GM15510 (cell line): ENCODE results near the gene GNLY.

Experiments
- POLR2A ChIP-seq: IDR thresholded peaks from 3 replicates; pipeline ENCODE4 v1.6.1; 2011; ENCODE audit warnings: borderline replicate concordance; ENCODE audit not compliant: insufficient read length; ENCODE audit errors: extremely low read depth

Gene GNLY

GRCh38 chr2:85661139-85661858, 32.9 kb upstream of the GNLY start:
- no peak for TF ChIP-seq POLR2A

DNA sequence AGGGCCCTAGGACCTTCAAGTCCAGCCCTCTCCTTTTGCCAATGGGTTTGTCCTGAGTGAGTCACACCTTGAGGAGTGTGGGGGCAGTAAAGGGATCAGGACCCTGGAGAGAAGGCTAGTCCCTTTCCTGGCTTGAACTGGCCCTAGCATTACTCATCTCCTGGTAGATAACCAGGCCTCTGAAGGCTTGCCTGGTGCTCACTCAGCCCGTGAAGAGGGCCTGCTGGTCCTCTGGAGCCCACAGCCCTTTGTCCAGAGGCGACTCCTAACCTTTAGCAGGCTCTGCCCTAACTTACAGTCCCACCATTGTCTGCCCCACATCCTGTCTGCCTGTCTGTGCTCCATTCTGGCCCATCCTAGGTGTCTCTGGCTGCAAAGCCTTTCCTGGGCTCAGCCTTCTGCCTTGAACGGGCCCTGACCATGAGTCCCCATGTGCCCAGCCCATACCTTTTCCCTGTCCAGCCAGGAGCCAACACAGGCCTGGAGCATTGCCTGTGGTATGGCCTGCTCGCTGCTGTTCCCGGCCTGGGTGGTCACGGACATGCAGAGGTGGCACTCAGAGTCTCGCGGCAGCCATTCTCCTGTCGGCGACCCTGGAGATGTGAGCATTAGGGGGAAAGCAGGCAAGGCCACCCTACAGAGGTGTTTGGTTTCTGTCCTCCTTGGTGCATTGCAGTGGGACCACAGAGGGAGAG, 31.1 kb upstream of the GNLY start:
- TF ChIP-seq POLR2A = no peak

GRCh38 chr2:85663594-85664565, 30.3 kb upstream of the GNLY start:
- no peak for TF ChIP-seq POLR2A

DNA sequence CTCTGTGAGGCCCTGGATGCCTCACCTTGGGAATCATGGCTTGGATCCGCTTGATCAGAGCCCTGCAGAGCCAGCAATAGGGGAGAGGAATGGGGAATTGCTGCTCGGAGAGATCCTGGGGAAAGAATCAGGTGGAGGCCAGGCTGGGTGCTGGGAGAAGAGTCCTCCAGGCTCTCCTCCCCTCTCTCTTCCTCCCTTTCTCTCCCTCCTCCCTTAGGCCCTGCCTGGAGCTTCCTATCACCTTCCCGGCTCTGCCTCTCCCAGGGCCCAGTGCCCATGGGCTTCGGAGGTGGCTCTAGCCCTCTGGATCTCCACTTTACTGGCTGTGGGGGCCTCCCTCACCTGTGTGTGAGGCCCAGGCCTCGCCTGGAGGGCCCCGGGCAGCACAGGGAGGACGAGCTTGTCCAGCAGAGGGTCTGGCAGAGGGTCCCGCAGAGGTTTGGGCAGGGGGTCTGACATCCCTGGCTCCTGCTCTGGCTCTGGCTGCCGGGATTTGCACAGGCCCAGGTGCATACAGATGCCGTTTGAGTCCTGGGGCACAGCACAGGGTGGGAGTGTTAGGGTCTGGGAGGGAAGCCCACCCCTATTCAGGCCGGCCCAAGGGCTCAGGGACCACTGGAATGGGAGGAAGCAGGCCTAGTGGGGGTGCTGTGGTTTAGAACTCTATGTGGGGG, 28.8 kb upstream of the GNLY start:
- no peak for TF ChIP-seq POLR2A

DNA sequence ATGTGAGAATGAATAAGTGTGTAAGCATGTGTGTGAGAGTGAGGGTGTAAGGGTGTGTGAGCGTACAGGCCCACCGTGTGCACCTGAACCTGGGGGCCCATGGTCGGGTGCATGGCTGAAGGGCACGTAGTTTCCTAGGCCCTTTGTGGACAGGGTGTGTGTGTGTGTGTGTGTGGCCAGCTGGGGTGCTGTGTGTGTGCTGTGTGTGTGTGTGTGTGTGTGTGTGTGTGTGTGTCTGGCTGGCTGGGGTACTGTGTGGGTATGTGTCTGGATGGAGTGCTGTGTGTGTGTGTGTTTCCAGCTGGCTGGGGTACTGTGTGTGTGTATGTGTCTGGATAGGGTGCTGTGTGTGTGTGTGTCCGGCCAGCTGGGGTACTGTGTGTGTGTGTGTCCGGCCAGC, 28.1 kb upstream of the GNLY start:
- TF ChIP-seq POLR2A = no peak

GRCh38 chr2:85666435-85667316, 27.5 kb upstream of the GNLY start:
- TF ChIP-seq POLR2A = no peak

- no peak for TF ChIP-seq POLR2A
Measured at GRCh38 chr2:85667561-85668008, 26.6 kb upstream of the GNLY start.

DNA sequence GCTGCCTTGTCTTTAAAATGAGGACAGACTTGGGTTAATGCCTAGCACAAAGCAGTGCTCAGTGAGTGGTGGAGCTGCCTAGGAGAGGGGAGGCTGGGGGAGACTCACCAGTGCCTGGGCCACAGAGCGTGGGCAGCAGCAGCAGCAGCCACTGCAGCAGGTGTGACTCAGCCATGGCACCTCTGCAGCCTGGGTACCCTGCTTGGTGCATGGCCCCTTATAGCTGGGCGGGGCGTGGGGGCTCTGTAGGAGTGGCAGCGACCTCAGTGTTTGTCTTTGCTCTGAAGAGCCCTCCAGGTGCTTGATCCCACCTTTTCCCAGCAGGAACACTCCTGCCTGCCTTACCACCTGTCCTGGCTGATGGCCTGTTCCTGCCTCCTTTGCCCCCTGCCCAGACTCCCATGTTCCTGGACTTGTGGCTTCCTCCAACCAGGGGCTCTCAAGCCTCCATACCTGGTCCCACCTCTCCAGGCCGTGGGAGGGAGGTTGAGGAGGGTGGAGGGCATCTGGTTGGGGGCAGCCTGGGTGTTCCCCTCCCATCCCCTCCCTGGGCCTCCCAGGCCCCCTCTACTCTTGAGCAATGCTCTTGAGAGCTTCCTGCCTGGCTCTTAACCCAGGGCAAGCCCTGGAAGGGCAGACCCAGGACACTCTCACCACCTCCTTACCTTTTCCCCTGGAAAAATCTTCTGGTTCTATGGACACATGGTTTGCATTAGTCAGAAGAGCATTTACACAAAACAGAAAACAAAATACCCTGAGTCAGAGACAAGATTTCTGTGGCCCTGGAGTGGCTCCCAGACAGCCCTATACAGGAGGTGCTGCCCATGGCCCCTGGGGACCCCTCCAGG, 25.9 kb upstream of the GNLY start, which contains the start of gene SFTPB:
SFTPB (minus strand) TSS at position 191 of the 848 bp plus-strand sequence; CDS start at position 175, 16 bp downstream.
- no peak for TF ChIP-seq POLR2A

GRCh38 chr2:85668857-85669142, 25.4 kb upstream of the GNLY start:
- no peak for TF ChIP-seq POLR2A

- TF ChIP-seq POLR2A = no peak
Measured at GRCh38 chr2:85669549-85669948, 24.6 kb upstream of the GNLY start.

DNA sequence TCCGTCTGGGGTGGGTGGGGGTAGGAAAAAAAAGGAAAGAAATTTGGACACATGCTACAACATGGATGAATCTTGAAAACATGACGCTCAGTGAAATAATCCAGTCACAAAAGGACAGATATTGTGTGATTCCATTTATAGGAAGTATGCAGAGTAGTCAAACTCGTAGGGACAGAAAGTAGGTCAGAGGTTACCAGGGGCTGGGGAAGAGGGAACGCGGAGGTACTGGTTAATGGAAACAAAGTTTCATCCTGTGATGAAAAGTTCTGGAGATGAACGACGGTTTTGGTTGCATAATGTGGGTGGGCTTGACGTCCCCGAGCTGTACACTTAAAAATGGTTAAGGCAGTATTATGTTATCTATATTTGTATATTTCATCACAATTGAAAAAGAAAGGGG, 21.7 kb upstream of the GNLY start:
- no peak for TF ChIP-seq POLR2A

- TF ChIP-seq POLR2A = no peak
Measured at GRCh38 chr2:85673716-85674375, 20.3 kb upstream of the GNLY start.

DNA sequence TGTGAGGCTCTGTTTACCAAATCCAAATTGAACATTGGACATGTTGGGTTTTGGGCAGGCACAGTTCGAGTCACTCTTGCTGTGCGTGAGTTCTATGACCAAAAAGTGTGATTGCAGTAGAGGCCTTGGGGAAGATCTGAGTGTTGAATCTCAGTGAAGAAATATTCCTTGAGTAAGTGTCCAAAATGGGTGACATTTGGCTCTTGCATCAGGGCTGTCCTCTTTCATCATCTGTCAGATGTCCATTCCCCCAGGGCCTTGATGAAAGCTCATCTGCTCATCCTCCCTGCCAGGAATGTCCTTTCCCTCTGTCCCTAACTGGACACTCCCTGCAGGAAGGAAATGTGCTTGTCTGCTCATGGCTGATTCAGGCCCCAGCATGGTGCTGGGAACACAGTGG, 19.7 kb upstream of the GNLY start:
- TF ChIP-seq POLR2A = no peak

DNA sequence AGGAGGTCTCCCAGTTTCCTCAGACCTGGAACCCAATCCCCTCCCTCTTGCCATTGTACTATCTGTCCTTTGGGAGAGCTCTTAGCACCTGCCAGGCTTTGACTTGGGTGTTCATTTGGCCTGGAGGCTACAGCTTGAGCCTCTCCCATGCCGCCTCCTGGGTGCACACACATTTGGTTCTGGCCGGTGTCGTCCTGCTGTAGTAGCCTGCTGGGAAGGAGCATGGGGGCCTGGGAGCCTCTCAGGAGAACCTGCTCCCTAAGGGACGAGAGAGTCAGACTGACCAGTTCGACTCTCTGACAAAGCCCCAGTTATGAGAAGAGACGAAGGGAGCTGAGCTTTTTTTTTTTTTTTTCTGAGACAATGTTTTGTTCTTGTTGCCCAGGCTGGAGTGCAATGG, 18.7 kb upstream of the GNLY start:
- TF ChIP-seq POLR2A = no peak
